OCI-LY3 (cell line): ENCODE results near the gene FUOM.

Experiments
- H2AFZ ChIP-seq: fragments of 200-600, 300-600 bp; shearing (Covaris generic); 2 replicates; pipeline ENCODE4 v1.6.0; 2014; ENCODE audit warnings: antibody characterized with exemption, low read depth, low read length
- H3K27ac ChIP-seq: fragments of 200-600, 300-600 bp; sonication (generic); 2 replicates; pipeline ENCODE4 v1.5.1; 2014; ENCODE audit warnings: mild to moderate bottlenecking, low read length, moderate library complexity, mixed read lengths
- H3K27me3 ChIP-seq: fragments of 200-600, 300-600 bp; sonication (generic); 2 replicates; pipeline ENCODE4 v1.6.1; 2014; ENCODE audit warnings: low read depth, low read length, mixed read lengths
- H3K36me3 ChIP-seq: fragments of 200-600, 300-600 bp; sonication (generic); replicated peaks from 2 replicates; pipeline ENCODE3; 2014; ENCODE audit warnings: low read depth, low read length, mixed read lengths
- H3K4me1 ChIP-seq: fragments of 300-600, 200-600 bp; sonication (generic); 2 replicates; pipeline ENCODE4 v1.6.1; 2014; ENCODE audit warnings: low read length, mixed read lengths
- H3K4me2 ChIP-seq: fragments of 200-600, 300-600 bp; sonication (generic); 2 replicates; pipeline ENCODE4 v1.6.1; 2014; ENCODE audit warnings: low read length, mixed read lengths
- H3K4me3 ChIP-seq: fragments of 300-600, 200-600 bp; sonication (generic); 2 replicates; pipeline ENCODE4 v1.5.1; 2014; ENCODE audit warnings: antibody characterized with exemption, mild to moderate bottlenecking, low read length, moderate library complexity
- H3K79me2 ChIP-seq: fragments of 300-600, 200-600 bp; shearing (Covaris generic); 2 replicates; pipeline ENCODE4 v1.6.1; 2014; ENCODE audit warnings: mild to moderate bottlenecking, low read length, mixed read lengths
- H3K9ac ChIP-seq: fragments of 300-600, 200-600 bp; shearing (Covaris generic); 2 replicates; pipeline ENCODE4 v1.6.0; 2014; ENCODE audit warnings: mild to moderate bottlenecking, low read length, moderate library complexity
- H3K9me3 ChIP-seq: fragments of 200-600, 300-600 bp; shearing (Covaris generic); 2 replicates; pipeline ENCODE4 v1.6.1; 2014; ENCODE audit warnings: low read length, mixed read lengths; ENCODE audit not compliant: insufficient read depth
- H4K20me1 ChIP-seq: fragments of 200-600, 300-600 bp; sonication (generic); 2 replicates; pipeline ENCODE4 v1.6.1; 2016; ENCODE audit warnings: low read length, mixed read lengths; ENCODE audit not compliant: insufficient read depth
- CTCF ChIP-seq: fragments of 200-600, 300-600 bp; sonication (generic); IDR thresholded peaks from 2 replicates; pipeline ENCODE4 v1.5.1; 2014; ENCODE audit warnings: antibody characterized with exemption, low read length, low read depth
- EZH2phosphoT487 ChIP-seq: fragments of 200-600 bp; shearing (Covaris generic); IDR thresholded peaks from 2 replicates; pipeline ENCODE4 v1.6.1; 2018; ENCODE audit warnings: antibody characterized with exemption, mixed run types, low read depth

The FUOM gene

GRCh38 chr10:133353202-133353959, 4.4 kb downstream of the FUOM start:
- H3K9ac ChIP-seq, result no peak overlapping the region
- peaks cover 8% of the 10 kb centered on the region; the same call in 1 of the 2 replicates for H3K4me1 ChIP-seq

GRCh38 chr10:133351408-133352318, 6.2 kb downstream of the FUOM start:
- H3K4me1 ChIP-seq, result peaks cover 7% of the 10 kb centered on the region; the same call in 1 of the 2 replicates
- no peak overlapping the region for H2AFZ ChIP-seq
- H3K9ac ChIP-seq, result no peak overlapping the region
- no peak for TF ChIP-seq EZH2phosphoT487
- TF ChIP-seq CTCF, result no peak
- H3K4me3 ChIP-seq, result no peak overlapping the region
- H3K27ac ChIP-seq, result no peak overlapping the region
- peaks cover 5% of the 10 kb centered on the region for H3K36me3 ChIP-seq
- no peaks in the 10 kb centered on the region for H4K20me1 ChIP-seq
- no peaks in the 10 kb centered on the region for H3K9me3 ChIP-seq
- peaks cover 7% of the 10 kb centered on the region for H3K79me2 ChIP-seq
- H3K4me2 ChIP-seq, result no peak overlapping the region
- no peaks in the 10 kb centered on the region for H3K27me3 ChIP-seq

More at GRCh38 chr10:133353202-133353959, 4.4 kb downstream of the FUOM start:
- Histone ChIP-seq H2AFZ (no peak overlapping the region), H3K4me3 (no peak overlapping the region), H3K79me2 (peaks cover 9% of the 10 kb centered on the region), H4K20me1 (no peaks in the 10 kb centered on the region), H3K4me2 (no peak overlapping the region), H3K27ac (no peak overlapping the region), H3K9me3 (no peaks in the 10 kb centered on the region), H3K36me3 (peaks cover 5% of the 10 kb centered on the region), H3K27me3 (no peaks in the 10 kb centered on the region)
- no peak for TF ChIP-seq EZH2phosphoT487
- no peak for TF ChIP-seq CTCF

- no peaks in the 10 kb centered on the region for H3K4me1 ChIP-seq
- H3K79me2 ChIP-seq, result peaks cover under 1% of the 10 kb centered on the region; the same call in 1 of the 2 replicates
- no peak for TF ChIP-seq CTCF
- TF ChIP-seq EZH2phosphoT487, result no peak
- no peaks in the 10 kb centered on the region for H3K27me3 ChIP-seq
- no peak overlapping the region for H3K9ac ChIP-seq
- H3K4me3 ChIP-seq, result no peak overlapping the region
- H3K4me2 ChIP-seq, result no peak overlapping the region
- no peak overlapping the region for H3K27ac ChIP-seq
- H2AFZ ChIP-seq, result no peak overlapping the region
- peaks cover 2% of the 10 kb centered on the region for H3K36me3 ChIP-seq
- H4K20me1 ChIP-seq, result no peaks in the 10 kb centered on the region
- H3K9me3 ChIP-seq, result no peaks in the 10 kb centered on the region
These were observed 6.9 kb downstream of the FUOM start for GRCh38 chr10:133350950-133351329.
